Putamen (tissue), 1 donor: ENCODE data around the gene ATP1B2.

Experiments
- DNase-seq: peaks from one replicate; pipeline ENCODE4 v3.0.0-alpha.2; 2016; ENCODE audit warnings: low spot score

Gene ATP1B2

GRCh38 chr17:7685533-7686221 lies 35.0 kb downstream of the ATP1B2 start:
- peak; percentile 95 for DNase-seq

GRCh38 chr17:7686222-7687071 lies 35.7 kb downstream of the ATP1B2 start:
- peak; percentile 88 for DNase-seq

DNA sequence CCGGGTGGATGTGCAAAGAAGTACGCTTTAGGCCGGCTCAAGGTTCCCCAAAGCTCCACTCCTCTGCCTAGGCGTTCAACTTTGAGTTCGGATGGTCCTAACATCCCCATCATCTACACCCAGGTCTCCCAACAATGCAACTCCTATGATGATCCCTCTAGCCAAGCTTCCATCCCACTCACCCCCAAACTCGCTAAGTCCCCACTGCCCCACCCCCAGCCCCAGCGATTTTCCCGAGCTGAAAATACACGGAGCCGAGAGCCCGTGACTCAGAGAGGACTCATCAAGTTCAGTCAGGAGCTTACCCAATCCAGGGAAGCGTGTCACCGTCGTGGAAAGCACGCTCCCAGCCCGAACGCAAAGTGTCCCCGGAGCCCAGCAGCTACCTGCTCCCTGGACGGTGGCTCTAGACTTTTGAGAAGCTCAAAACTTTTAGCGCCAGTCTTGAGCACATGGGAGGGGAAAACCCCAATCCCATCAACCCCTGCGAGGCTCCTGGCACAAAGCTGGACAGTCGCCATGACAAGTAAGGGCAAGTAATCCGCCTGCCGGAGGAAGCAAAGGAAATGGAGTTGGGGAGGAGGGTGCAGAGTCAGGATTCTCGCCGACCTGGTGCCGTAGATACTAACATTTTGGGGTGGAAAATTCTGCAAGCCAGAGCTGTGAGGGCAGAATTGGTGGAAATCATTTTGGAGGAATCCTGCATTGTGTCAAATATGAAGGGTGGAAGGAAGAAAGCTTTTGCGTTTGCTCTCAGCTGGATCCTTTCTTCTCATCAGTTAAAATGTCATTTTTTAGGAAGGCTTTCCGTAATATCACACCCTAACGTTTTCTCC lies 36.6 kb downstream of the ATP1B2 start, which contains the start of gene TP53:
TSS of gene TP53 (minus strand) at position 419 of the 836 bp plus-strand sequence. CDS start 10,896 bp downstream, outside the sequence.
- peak; percentile 94 for DNase-seq

DNA sequence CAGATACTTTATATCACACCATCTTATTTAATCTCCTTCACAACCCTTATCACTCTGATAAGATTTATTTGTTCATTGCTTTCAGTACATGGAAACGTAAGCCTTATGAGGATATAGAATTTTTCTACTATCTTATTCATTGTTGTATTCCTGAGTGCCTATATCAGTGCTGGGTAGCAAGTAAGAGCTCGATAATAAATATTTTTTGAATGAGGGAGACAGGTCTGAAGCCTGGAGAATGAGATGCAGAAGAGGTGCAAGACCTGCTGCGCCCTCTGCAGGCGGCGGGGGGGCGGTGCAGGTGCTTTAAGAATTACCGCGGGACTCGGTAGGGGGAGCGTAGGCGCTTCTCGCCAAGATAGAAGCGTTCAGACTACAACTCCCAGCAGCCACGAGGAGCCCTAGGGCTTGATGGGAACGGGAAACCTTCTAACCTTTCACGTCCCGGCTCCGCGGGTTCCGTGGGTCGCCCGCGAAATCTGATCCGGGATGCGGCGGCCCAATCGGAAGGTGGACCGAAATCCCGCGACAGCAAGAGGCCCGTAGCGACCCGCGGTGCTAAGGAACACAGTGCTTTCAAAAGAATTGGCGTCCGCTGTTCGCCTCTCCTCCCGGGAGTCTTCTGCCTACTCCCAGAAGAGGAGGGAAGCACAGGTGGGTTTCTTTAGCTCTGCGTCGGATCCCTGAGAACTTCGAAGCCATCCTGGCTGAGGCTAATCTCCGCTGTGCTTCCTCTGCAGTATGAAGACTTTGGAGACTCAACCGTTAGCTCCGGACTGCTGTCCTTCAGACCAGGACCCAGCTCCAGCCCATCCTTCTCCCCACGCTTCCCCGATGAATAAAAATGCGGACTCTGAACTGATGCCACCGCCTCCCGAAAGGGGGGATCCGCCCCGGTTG lies 37.4 kb downstream of the ATP1B2 start, which contains the start of gene WRAP53:
TSS of gene WRAP53 (plus strand) at position 570 of the 900 bp plus-strand sequence. CDS start at position 742, 172 bp downstream.
- peak; percentile 98 for DNase-seq

GRCh38 chr17:7688808-7689316 lies 38.1 kb downstream of the ATP1B2 start:
- no peak for DNase-seq

GRCh38 chr17:7695586-7695985 lies 44.9 kb downstream of the ATP1B2 start:
- no peak for DNase-seq

DNA sequence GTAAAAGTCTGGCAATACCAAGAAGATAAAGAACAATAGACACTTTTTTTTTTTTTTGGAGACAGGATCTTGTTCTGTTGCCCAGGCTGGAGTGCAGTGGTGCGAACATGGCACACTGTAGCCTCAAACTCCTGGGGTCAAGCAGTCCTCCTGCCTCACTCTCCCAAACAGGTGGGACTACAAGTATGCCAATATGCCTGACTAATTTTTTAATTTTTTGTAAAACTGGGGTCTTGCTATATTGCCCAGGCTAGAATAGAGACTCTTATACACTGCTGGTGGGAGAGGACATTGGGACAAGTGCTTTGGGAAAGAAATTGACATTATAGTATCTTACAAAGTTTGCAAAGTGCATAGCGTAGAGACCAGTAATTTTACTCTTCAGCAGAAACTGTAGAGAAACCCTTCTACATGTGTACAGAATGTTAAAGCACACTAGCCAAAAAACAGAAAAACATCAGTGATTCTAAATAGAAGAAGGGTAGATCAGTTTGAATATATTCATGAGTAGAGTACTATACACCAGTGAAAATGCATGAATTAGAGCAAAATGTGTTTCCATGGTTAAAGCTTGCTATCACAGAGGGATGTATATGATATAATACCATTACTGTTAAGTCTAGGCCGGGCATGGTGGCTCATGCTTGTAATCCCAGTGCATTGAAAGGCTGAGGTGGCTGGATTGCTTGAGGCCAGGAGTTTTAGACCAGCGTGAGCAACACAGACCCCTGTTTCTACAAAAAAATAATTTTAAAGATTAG lies 47.3 kb downstream of the ATP1B2 start:
- no peak for DNase-seq

DNA sequence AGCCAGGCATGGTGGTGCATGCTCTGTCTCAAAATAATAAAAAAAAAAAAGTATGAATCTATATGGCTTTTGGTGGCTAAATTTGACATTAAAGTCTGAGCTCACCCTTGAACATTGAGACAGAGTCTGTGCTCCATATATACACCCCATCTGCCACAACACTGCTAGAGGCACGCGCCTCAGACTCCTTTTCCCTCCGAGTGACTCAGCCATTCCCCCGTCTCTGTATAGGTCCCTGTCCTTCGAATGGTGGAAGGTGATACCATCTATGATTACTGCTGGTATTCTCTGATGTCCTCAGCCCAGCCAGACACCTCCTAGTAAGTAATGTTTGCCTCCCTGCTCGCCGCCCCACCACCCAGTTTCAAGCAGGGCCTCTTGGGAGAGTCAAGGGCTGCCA lies 49.8 kb downstream of the ATP1B2 start:
- no peak for DNase-seq

DNA sequence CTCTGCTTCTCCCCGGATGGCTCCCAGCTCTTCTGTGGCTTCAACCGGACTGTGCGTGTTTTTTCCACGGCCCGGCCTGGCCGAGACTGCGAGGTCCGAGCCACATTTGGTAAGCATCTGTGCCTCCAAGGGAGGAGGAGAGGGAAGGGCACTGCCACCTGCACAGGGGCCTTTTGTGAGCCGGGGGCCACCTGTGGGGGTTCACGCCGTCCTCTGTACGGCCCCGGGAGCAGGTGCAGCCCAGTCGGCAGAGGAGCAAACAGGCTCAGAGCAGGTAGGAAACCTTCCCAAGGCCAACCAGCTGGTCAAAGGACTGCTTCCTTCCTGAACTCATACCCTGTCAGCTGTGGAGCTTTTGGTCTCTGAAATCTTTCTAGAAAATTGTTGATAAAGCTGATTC lies 51.0 kb downstream of the ATP1B2 start:
- no peak for DNase-seq

GRCh38 chr17:7702776-7703175 lies 52.0 kb downstream of the ATP1B2 start:
- DNase-seq = no peak

GRCh38 chr17:7703584-7704479 lies 53.1 kb downstream of the ATP1B2 start:
- peak; percentile 57 for DNase-seq

DNA sequence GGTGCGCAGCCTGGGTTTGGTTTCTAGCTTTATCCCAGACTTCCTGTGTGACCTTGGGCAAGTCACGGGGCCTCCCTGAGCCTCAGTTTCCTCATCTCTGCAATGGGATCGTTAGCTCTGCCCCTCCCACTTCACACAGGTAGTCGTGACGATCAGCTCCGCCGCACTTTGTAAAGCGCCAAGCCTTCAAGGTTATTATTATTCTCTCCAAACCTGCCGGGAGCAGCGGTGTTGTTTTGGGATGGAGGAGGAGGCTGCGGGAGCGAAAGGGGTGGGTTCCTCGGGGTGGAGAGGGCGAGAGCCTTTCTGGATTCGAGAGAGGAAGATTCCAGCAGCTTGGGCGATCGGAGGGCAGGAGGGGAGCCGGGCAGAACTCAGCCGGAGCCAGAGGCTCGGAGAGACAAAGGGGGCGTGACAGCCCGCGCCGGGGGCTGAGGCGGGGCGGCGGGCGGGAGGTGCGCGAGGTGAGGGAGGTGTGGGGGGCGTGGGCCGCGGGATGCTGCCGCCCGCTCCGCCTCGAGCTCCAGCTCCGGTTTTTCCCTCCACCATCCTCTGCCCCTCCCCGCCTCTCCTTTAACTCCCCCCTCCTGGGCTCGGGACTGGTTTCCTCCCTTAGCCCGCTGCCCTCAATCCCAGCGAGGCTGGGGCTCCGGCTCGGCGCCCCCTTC lies 54.0 kb downstream of the ATP1B2 start, which contains the start of gene EFNB3:
TSS of gene EFNB3 (plus strand) at position 602 of the 668 bp plus-strand sequence. CDS start 397 bp downstream, outside the sequence.
- DNase-seq = peak; percentile 45

GRCh38 chr17:7705269-7706255 lies 54.8 kb downstream of the ATP1B2 start:
- DNase-seq = no peak

GRCh38 chr17:7706631-7707354 lies 56.1 kb downstream of the ATP1B2 start:
- no peak for DNase-seq
